Inflammatory macrophage treated with lipopolysaccharide for 1 hour (primary cell): Measurements from ENCODE around the gene ALKBH3.
A peak's percentile ranks its signal among the peaks of the same experiment; 100 is the strongest.

Experiments
- DNase-seq, 2 donors: peaks; one replicate each; pipeline ENCODE4 v3.0.0-alpha.2; 2020 to 2022

The ALKBH3 gene

DNA sequence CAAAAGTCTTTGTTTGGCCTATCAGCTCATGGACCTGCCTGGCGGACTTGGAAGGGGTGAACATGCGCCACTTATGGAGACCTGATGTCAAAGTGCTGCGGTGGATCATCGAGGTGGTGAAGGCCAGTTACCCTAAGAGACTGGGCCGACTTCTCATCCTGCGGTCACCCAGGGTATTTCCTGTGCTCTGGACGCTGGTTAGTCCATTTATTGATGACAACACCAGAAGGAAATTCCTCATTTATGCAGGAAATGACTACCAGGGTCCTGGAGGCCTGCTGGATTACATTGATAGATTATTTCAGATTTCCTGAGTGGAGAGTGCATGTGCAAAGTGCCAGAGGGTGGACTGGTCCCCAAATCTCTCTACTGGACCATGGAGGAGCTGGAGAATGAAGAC lies 17.9 kb downstream of the ALKBH3 start:
- no peak for DNase-seq

DNA sequence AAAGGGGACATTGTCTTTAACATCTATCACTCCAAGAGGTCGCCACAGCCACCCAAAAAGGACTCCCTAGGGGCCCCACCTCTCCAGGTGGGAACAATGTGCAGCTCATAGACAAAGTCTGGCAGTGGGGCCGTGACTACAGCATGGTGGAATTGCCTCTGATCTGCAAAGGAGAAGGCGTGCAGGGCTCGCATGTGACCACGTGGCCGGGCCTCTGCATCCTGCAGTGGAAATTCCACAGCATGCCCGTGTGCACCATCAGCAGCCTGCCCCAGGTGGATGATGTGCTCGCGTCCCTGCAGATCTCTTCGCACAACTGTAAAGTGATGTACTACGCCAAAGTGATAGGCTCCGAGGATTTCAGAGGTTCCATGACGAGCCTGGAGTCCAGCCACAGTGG lies 18.5 kb downstream of the ALKBH3 start:
- DNase-seq: no peak

DNA sequence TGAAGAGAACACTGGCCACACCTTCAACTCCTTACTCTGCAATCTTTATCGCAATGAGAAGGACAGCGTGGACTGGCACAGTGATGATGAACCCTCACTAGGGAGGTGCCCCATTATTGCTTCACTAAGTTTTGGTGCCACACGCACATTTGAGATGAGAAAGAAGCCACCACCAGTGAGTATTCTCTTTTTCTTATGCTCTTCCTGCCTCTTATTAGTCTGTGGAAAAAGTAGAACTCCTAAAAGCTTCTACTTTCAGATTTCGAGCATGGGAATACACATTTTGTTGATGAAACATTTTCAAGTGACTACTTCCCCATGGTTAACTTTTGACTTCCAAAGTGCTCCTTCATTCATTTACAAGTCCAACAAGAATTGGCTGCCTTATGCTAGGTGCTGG lies 20.9 kb downstream of the ALKBH3 start:
- peak; percentile 8 to 63 for DNase-seq

DNA sequence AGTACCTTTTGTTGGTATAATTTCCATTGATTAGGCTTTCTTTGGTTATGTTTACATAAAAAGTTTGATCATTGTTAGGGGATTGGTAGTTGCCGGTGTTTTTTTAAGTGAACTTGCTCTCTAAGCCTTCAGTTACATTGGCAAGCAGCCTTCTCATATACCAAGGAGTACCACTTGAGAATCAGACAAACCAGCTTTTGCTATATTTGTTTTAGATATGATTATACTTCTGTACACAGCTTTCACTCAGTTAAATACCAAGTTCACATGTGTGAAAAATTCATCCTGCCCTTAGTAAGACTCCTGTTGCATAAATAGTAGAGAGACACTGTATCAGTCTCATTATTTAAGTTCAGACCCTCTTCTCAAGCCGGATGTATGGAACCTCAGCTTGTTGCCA lies 22.4 kb downstream of the ALKBH3 start:
- no peak for DNase-seq

DNA sequence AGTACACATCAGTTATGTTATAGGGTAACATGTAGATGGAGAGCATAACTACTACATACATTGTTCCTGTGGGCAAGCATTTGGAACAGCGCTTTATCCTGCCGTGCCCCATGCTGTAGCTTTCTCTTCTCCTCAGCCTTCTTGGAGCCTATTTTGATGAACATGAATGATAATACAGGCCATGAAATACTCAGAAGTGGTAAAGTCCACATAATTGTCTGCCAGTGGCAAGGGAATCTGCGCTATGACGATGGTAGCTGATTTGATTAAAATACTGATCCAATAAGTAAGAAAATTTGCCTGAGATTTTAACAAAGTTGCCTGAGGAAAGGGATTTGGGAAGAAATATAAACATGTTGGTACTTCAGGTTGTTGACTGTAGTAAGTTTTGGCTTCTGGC lies 23.3 kb downstream of the ALKBH3 start:
- DNase-seq: no peak

DNA sequence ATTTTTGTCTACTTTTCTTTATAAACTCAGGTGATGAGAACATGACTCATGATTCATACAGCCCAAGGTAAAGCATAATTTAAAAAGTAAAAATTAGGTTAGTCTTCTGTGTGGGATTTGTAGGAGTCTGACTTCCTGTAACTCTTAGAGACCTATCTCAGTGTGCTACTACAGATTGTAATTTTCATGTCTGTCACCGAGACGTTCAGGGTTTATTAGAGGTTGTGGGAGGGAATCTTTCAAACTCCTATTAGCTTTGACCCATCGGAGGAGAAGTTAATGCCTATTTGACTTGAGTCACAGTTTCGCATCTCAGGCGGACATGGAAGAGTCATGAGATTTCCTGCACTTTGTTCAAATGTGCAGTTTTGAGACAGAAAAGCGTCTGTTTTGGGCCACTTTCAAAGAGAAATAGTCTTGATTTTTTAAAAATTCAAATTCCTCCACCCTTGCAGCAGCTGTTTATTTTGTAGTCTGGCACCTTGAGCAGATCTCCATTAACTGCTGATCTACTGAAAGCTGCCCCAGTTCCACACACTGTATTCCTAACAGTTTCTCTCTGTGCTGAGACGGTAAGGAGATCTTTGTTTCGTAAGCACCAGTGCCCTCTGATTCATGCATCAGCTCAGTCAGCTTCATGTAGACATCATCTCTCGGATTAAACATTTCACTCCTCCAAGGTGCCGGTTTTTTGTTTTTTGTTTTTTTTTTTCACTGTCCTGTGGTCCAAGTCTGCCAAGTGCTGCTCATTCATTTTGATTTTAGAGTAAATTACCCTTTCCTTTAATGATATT lies 24.3 kb downstream of the ALKBH3 start:
- no peak for DNase-seq

DNA sequence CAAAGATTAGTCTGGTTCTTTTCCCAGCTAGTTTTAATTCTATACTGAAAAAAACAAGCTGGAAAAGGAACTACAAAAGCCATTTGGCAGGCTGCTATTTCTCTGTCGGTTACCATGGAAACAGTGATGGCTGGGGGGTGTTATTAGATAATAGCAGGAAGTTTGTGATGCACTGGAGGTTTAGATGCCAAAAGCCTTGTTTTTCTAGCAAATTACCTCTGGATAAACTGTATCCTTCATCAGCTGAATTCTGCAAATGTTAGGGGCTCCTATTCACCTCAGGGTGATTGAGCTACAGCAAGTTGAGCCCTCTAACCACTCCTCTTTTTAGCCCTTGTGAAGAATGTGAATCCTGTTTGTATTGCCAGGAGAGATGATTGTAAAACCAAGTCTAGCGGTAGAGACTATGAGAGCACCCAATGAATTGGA lies 25.2 kb downstream of the ALKBH3 start:
- peak in 1 of 2 donors; percentile 9 for DNase-seq

DNA sequence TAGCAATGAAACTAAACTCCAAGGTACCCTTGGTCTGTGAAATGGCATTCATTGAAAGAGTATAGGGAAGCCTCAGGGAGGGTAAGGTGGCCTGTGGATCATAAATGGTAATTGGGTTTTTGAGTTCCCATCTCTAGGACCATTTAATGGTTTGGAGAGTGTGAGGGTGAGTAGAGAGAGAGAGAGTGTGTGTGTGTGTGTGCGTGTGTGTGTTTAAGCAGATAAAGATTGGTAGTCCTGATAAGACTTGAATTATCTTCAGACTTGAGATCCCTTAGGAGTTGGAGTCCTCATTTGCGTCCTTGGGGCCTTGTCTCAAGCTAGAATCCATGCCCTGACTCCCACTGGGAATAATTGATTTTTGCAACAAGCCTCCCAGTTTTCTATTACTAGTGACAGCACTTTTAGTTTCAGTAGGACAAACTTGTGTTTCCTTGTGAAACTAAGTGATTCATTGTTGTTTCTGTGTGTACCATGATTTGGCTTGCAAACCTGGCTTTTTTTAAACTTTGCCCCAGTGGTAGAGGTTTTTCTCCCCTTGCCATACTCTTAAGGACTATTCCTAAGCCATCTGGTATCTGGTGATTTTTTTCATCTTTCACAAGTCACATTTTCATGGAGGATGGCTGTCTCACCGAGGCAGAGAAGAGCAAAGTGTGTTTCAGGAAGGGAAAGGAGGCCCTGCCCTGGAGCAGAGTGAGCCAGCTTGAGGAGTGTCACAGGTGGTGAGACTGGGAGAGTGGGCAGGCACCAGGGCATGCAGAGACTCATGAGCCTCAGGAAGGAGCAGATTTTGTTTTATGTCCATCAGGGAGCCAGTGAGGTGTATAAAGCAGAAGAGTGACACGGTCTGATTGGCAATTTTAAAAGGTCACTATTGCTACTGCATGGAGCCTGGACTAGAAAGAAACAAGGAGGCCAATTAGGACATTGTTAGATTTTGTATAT lies 26.7 kb downstream of the ALKBH3 start:
- no peak for DNase-seq

DNA sequence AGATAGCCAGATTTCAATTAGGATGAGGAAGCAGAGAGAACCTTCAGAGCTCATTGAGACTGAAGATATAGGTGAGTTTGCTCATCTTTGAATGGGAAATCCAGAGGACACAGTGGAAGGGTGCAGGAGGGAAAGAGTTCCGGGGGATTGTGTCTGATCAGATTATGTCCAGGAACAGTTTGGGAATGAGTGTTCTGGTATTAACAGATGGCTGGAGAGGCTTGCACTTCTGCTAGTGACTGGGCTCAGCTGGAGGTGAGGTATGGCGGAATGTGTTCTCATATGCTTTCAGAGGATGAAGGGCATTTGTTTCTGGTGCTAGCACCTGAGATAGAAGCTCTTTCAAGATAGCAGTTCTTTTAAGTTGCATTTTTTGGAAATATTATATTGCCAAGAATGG lies 27.6 kb downstream of the ALKBH3 start:
- no peak for DNase-seq

DNA sequence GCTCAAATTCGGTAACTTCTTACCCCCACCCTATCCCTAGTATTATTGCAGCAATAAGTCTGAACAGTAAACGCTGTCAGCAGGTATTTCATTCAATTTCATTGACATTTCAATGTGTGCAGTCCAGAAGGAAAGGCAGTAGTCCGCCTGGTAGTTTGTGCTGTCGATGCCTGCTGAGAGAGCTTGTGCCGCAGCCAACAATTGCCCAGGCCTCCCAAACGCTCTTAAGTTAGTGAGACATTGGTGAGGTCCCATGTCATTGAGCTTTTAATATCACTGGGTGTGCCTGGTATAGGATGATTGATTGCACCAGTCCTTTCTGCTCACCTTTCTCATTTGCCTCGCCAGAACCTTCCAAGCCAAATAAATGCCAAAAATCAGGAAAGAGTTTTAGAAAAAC lies 28.1 kb downstream of the ALKBH3 start:
- DNase-seq: no peak

DNA sequence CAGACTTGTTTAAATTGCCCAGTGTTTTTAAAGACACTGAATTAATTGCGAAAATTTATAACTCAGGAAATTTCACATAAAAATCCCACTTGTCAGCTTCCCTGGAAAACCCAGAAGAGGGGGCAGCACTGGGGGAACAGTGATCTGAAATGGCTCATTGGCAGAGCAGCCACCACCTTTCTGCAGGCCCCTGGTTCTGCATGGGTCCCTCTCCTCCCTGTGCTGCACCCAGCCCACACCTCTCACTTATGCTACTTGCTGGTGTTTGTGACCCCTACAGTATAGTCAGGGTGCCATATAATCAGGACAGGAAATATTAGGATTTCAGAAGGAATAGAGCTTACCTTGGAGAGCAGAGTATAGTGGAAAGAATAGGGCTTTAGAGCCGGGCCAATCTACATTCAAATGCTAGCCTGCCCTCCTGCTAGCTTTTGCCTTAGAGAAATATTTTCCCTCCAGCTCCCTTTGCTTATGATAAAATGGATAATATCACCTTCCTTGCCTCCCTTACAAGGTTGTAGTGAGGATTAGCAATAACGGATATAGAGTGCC lies 33.3 kb downstream of the ALKBH3 start:
- no peak for DNase-seq

DNA sequence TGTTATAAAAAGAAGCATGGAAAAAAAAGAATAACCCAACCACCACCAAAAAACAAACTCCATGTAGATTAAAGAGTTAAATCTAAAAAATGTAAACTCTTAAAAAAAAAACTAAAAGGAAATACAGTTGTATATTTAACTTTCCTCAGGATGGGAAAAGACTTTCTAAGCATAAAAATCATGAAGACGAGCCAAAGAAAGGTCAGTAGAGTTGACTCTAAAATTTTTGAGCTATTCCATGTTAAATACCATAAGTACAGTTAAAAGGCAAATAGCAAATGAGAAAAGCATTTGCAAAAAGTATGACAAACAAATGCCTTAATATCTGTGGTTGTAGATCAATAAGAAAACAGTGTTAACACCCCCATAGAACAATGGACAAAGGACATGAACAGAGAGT lies 33.8 kb downstream of the ALKBH3 start:
- no peak for DNase-seq

DNA sequence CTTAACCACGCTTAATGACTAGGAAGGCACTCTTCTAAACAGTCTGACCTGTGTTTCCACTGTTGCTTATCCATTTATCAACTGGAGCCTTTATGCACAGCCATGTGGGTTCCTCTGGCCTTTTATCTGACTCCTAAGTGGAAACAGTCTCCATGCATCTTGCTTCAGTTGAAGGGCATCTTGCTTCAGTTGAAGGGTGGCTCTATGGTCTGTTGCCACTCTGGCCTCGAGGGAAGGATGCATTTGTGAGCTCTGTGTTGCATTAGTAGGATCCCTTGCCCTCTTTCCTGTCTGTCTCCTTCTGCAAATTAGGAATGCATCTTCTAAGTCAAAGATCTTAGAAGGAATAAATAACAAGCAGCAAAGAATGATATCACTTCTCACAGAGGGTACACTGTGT lies 36.0 kb downstream of the ALKBH3 start:
- no peak for DNase-seq

DNA sequence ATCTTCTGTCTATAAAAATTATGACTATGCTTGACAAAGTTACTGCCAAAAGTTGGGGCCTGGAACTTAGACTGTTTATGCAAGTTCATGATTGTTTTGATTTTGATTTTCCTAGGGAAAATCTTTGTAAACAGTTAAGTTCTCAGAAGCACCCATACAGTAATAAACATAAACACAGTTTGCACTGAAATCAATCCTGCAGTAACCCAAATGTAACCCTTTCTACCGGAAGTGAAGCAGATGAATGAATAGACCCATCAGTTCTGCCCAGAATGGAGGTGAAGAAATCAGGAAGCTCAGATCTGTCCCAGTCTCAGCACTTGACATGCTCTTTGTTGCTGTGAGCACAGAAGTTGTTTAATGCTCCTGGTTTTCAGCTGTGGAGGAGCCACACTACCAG lies 37.2 kb downstream of the ALKBH3 start:
- DNase-seq: no peak

DNA sequence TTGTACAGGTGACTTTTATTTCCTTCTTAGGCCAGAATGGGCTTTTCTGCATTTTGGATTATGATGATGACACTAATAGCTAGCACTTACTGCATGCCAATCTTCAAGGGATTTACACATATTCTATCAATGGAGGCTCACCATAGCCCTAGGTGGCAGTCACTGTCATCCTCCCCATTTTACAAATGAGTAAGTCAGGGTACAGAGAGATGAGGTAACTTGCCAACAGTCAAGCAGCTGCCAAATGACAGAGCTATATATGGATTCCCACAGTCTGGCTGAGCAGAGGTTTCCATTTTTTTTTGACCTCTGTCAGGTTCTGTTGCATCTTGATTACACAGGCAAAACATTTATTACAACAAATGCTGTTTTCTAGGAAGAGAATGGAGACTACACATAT lies 38.0 kb downstream of the ALKBH3 start:
- no peak for DNase-seq

DNA sequence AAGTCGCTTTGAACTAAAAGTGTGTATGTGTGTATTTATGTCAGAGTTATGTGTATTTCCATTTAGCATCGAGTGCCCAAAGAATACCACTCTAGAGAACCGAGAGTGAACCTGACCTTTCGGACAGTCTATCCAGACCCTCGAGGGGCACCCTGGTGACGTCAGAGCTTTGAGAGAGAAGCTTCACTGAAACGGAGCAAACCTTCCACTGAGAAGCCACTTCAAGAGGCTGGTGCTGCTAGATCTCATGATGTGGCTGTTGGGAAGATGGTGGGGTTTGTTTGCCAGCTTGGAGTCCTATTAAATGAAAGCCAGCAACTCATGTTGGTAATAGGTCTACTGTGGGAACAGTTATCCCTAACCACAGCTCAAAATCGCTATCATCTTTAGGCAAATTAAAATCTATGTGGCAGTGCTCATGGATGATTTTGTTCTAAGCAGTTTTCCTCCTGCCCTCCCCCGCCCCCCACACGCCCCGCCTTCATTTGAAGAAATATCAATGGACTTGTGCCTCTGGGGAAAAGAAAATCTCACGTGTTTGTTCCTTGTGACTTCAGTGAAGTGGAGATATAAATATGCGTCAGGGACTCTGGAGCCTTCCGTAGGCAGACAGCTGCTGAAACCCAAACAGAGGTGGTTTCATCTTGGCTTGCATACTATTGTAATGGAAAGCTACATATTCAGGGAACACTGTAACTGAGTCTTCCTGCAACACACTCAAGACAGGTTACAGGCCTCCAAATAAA lies 39.4 kb downstream of the ALKBH3 start:
- no peak for DNase-seq

DNA sequence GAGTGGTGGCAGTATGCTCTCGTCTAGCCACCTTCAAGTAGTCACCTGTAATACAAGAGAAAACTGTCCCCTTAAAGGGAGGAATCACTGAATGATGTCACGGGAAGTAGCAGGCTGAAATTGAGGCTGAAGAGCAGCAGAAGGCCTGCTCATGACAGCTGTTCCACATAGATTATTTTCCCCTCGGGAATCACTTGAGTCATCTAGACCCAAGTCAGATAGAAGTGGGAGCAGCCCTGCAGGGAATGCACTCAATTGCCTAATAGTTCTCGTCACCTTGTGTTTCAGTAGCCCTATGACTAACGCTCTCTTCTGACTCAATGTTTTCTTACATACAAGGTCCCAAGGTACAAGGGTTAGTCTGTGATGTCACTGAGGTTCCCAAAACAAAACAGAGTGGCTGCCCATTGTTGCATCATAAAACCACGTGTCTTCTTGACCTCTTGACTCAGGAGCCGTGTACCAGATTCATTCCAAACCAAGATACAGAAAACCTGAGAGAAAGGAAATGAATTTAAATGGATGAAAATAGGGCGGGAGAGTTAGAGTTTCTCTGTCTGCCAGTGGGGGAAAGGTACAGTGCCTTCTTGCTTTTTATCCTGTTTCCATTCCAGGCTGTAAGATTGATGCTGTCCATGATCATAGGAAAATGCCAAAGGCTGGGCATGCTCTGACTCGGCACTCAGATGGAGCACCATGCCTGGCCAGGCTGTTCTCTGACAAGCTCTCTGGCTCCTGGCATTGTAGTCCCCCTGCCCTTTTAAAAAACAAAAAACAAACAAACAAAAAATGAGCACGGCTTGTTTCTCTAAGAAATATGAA lies 40.2 kb downstream of the ALKBH3 start:
- DNase-seq: peak; percentile 91 to 99

DNA sequence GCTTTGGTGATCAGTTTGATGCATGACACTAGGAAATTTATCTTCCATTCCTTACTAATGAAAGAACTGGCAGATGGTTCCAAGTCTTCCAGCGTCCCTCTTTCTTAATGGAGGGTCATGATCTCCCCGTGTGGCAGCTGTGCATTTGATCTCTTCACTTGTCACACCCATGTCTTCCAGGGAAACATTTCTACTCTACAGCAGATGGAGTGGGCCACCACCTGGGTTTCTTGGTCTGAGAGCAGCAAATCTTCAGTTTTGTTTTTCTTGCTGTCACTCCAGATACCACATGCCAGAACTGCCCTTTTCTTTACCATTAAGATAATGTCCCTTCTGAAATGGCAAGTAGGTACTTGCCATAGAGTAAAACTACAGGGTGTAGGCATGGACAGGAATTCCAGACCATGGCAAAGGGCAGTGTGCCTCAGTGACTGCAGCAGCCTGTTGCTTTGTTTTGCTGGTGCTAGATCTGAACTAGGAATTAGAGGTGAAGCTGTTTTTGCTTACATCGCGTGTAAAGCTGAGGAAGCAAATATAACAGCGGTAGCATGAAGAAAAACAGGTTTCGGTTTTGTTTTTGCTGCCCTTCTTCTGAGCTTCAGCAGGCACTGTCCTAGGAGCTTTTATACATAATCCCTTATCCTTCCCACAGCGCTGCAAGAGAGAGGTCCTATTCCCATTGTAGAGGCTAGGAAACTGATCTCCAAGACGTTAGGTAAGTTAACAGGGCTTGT lies 41.1 kb downstream of the ALKBH3 start:
- no peak for DNase-seq

DNA sequence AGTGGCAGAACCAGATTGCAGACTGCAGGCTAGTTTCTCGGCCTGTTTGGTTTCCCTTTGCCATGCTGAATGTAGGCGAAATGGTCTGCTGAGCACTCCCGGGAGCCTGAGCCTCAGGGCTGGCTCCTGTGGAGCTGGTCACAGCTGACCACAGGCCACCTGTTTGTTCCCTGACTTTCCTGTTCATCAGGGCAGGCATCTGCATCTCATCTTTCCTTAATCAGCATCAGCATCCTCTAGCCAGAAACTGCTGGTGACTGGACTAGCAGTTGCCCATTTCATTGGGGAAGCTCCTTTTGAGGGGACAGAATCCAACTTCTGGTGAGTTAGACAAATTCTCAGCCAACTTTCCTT lies 41.6 kb downstream of the ALKBH3 start:
- DNase-seq: no peak

DNA sequence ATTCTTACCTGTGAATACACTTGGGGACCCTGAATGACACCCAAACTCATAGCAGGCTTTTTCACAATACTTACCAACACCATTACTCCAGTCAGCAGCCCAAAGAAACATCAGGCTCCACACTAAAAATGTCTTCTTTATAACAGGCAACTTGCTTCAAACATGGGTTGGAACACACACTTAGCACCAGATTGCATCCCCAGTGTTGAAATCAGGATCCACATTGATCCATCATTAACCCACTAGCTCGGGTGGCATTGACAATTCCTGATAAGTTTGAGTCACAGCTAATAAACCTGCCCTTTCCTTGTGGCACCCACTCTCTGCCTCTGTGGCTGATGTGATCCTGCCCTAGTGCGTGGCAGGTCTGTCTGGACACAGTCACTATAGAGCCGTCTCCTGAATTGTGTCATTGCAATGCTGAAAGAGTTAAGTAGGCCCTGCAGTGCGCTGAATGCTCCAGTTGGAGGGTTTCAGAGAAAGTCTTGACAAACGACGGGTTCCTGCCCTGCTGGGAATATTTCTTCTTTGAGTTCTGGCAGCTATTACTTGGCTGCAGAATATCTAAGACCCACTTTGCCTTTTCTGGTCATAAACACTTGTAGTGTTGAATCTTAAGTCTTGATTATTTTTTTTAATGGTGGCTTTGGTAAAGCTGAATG lies 42.2 kb downstream of the ALKBH3 start:
- no peak for DNase-seq
